GM12878 (cell line): ENCODE results near the gene VEPH1.

Source experiments
- CEBPB ChIP-seq, 2 experiments: fragments of 150-350 bp in 1 of 2; IDR thresholded peaks; 2 replicates each; pipeline ENCODE4 v1.6.1; 2012 to 2014; ENCODE audit warnings: low read depth in 2 of 2, low read length in 2 of 2, borderline replicate concordance in 1 of 2, inconsistent platforms in 1 of 2
- CTCF ChIP-seq, 3 experiments: IDR thresholded peaks in 2 of 3; conservative IDR thresholded peaks in 1 of 3; 2 replicates each; pipeline ENCODE4 v1.5.1; 2011; ENCODE audit warnings: low read depth in 3 of 3, low read length in 3 of 3, mild to moderate bottlenecking in 3 of 3, control low read depth in 2 of 3, moderate library complexity in 2 of 3, inconsistent platforms in 1 of 3, mixed read lengths in 1 of 3; ENCODE audit not compliant: control insufficient read depth in 2 of 3, insufficient read depth in 1 of 3; ENCODE audit errors: extremely low read depth in 1 of 3
- E2F4 ChIP-seq: IDR thresholded peaks from 2 replicates; pipeline ENCODE4 v1.6.1; 2012; ENCODE audit warnings: low read depth, low read length, improper control_type of control experiment
- JUND ChIP-seq: IDR thresholded peaks from 2 replicates; pipeline ENCODE4 v1.6.1; 2012; ENCODE audit warnings: low read depth, mild to moderate bottlenecking, low read length, improper control_type of control experiment, moderate library complexity
- NR2C2 ChIP-seq: IDR thresholded peaks from 2 replicates; pipeline ENCODE4 v1.6.1; 2011; ENCODE audit warnings: borderline replicate concordance, low read depth; ENCODE audit not compliant: control insufficient read depth, insufficient read length
- POLR2A ChIP-seq: IDR thresholded peaks from 2 replicates; pipeline ENCODE4 v1.6.1; 2011; ENCODE audit warnings: low read depth, mild to moderate bottlenecking, low read length
- POLR2AphosphoS5 ChIP-seq: IDR thresholded peaks from 2 replicates; pipeline ENCODE4 v1.6.1; 2011; ENCODE audit warnings: mild to moderate bottlenecking, low read length, inconsistent platforms
- REST ChIP-seq: IDR thresholded peaks from 2 replicates; pipeline ENCODE4 v1.6.1; 2012; ENCODE audit warnings: mild to moderate bottlenecking, low read depth, low read length
- SMARCA5 ChIP-seq: fragments of 450-650 bp; IDR thresholded peaks from 2 replicates; pipeline ENCODE4 v1.6.1; 2017; ENCODE audit warnings: mild to moderate bottlenecking

GRCh38 chr3:157498371-157498770, 4.8 kb downstream of the VEPH1 start:
- TF ChIP-seq POLR2AphosphoS5, result no peak
- TF ChIP-seq JUND, result no peak
- no peak for TF ChIP-seq CTCF (IDR thresholded peaks at IDR 0.05 in 2 of 3, conservative IDR thresholded peaks at IDR 0.05 in 1 of 3; ENCODE audit: control insufficient read depth in 2 of 3, extremely low read depth in 1 of 3, insufficient read depth in 1 of 3, low read depth in 3 of 3, low read length in 3 of 3)
- TF ChIP-seq NR2C2, result no peak
- no peak for TF ChIP-seq CEBPB (IDR thresholded peaks at IDR 0.05; ENCODE audit: borderline replicate concordance in 1 of 2, low read depth in 2 of 2, low read length in 2 of 2)
- TF ChIP-seq SMARCA5, result no peak
- TF ChIP-seq E2F4, result no peak
- no peak for TF ChIP-seq POLR2A
- TF ChIP-seq REST, result no peak
